Activated T-cell treated with anti-CD3 and anti-CD28 coated beads, Interleukin-2, amount 50 U/mL, for 72 hours (primary cell): ENCODE results near the gene NANOS2. TPM values are rescaled to one million over a fixed set of nuclear protein-coding genes. Genes with fewer than 3 reads are reported as not detected.

ENCODE experiments used
- ATAC-seq, 2 donors: fragments of 150-1000 bp; cut with Tn5 transposase; replicated peaks in 1 of 2; 2 replicates each; pipeline ENCODE4 v1.10.0; 2021; ENCODE audit warnings: moderate library complexity in 2 of 2, mild to moderate bottlenecking in 1 of 2
- DNase-seq, 2 donors: peaks; one replicate each; pipeline ENCODE4 v3.0.0; 2021 to 2022; ENCODE audit warnings: mixed read lengths in 1 of 2
- H3K27ac Mint-ChIP-seq: one replicate; pipeline ENCODE4 v1.8.0; 2022; ENCODE audit warnings: mild to moderate bottlenecking, moderate library complexity, mixed read lengths
- H3K27me3 Mint-ChIP-seq: one replicate; pipeline ENCODE4 v1.8.0; 2022; ENCODE audit warnings: low read depth, mixed read lengths
- H3K36me3 Mint-ChIP-seq, 2 donors: one replicate each; pipeline ENCODE4 v1.8.0; 2022; ENCODE audit warnings: mixed read lengths in 2 of 2, mild to moderate bottlenecking in 1 of 2; ENCODE audit not compliant: insufficient read depth in 2 of 2
- H3K4me1 Mint-ChIP-seq: one replicate; pipeline ENCODE4 v1.8.0; 2022; ENCODE audit warnings: low read depth, mixed read lengths
- H3K4me3 Mint-ChIP-seq, 2 donors: one replicate each; pipeline ENCODE4 v1.8.0; 2022; ENCODE audit warnings: mild to moderate bottlenecking in 2 of 2, mixed read lengths in 2 of 2, moderate library complexity in 2 of 2
- H3K9me3 Mint-ChIP-seq, 2 donors: one replicate each; pipeline ENCODE4 v1.8.0; 2022; ENCODE audit warnings: mixed read lengths in 2 of 2
- total RNA-seq, 2 donors: library from RNA; stranded (reverse); gene quantifications; one replicate each; pipeline ENCODE4 v1.2.3, GENCODE V29; 2022

NANOS2 gene
- total RNA-seq: not detected

- ATAC-seq (no peak), DNase-seq (peak; percentile 13 to 15)
- Mint-ChIP-seq H3K36me3 (no peaks in the 10 kb centered on the region), H3K27me3 (peaks cover 33% of the 10 kb centered on the region), H3K9me3 (no peaks in the 10 kb centered on the region), H3K4me3 (no peak within 1 kb of the TSS), H3K4me1 (no peaks in the 10 kb centered on the region), H3K27ac (no peak within 1 kb of the TSS)
Measured at GRCh38 chr19:45913874-45914830, at the start of gene NANOS2. Gene NANOS2 (minus strand): TSS chr19:45914778. CDS start chr19:45914693, 85 bp downstream.

- H3K27ac Mint-ChIP-seq: no peak overlapping the region
- H3K4me1 Mint-ChIP-seq: peaks cover 6% of the 10 kb centered on the region
- H3K4me3 Mint-ChIP-seq: no peak overlapping the region
- DNase-seq (no peak), ATAC-seq (no peak)
- H3K27me3 Mint-ChIP-seq: peaks cover 58% of the 10 kb centered on the region
- no peaks in the 10 kb centered on the region for H3K36me3 Mint-ChIP-seq
- no peaks in the 10 kb centered on the region for H3K9me3 Mint-ChIP-seq
Measured at GRCh38 chr19:45962021-45962420, 47.4 kb upstream of the NANOS2 start.

- no peak for DNase-seq
- Mint-ChIP-seq H3K4me3 (no peak overlapping the region), H3K36me3 (no peaks in the 10 kb centered on the region), H3K4me1 (peaks cover 6% of the 10 kb centered on the region), H3K9me3 (no peaks in the 10 kb centered on the region), H3K27me3 (peaks cover 51% of the 10 kb centered on the region), H3K27ac (no peak overlapping the region)
- no peak for ATAC-seq
Measured at GRCh38 chr19:45960595-45961235, 46.1 kb upstream of the NANOS2 start.

- Mint-ChIP-seq H3K36me3 (no peaks in the 10 kb centered on the region), H3K9me3 (no peaks in the 10 kb centered on the region), H3K4me3 (no peak overlapping the region), H3K4me1 (peaks cover 6% of the 10 kb centered on the region), H3K27ac (no peak overlapping the region), H3K27me3 (peaks cover 54% of the 10 kb centered on the region)
- no peak for DNase-seq
- ATAC-seq: no peak
Measured at GRCh38 chr19:45959517-45960025, 45.0 kb upstream of the NANOS2 start.

GRCh38 chr19:45958769-45959516, 44.4 kb upstream of the NANOS2 start:
- Mint-ChIP-seq H3K4me1 (peaks cover 6% of the 10 kb centered on the region), H3K4me3 (no peak overlapping the region), H3K27ac (no peak overlapping the region), H3K36me3 (no peaks in the 10 kb centered on the region), H3K9me3 (no peaks in the 10 kb centered on the region), H3K27me3 (peaks cover 54% of the 10 kb centered on the region)
- no peak for DNase-seq
- no peak for ATAC-seq

GRCh38 chr19:45958320-45958719, 43.7 kb upstream of the NANOS2 start:
- ATAC-seq (no peak), DNase-seq (no peak)
- no peaks in the 10 kb centered on the region for H3K9me3 Mint-ChIP-seq
- H3K27me3 Mint-ChIP-seq: peaks cover 54% of the 10 kb centered on the region
- no peak overlapping the region for H3K4me3 Mint-ChIP-seq
- peaks cover 0 to under 1% of the 10 kb centered on the region in 2 donors for H3K36me3 Mint-ChIP-seq
- H3K27ac Mint-ChIP-seq: no peak overlapping the region
- H3K4me1 Mint-ChIP-seq: peaks cover 8% of the 10 kb centered on the region

- no peak for ATAC-seq
- Mint-ChIP-seq H3K4me3 (no peak overlapping the region), H3K27me3 (peaks cover 40% of the 10 kb centered on the region), H3K4me1 (peaks cover 17% of the 10 kb centered on the region), H3K36me3 (peaks cover 0 to 3% of the 10 kb centered on the region in 2 donors), H3K27ac (no peak overlapping the region), H3K9me3 (peaks cover 2% of the 10 kb centered on the region in 2 donors)
- no peak for DNase-seq
Measured at GRCh38 chr19:45955905-45956608, 41.5 kb upstream of the NANOS2 start.

GRCh38 chr19:45954156-45954555, 39.6 kb upstream of the NANOS2 start:
- Mint-ChIP-seq H3K27me3 (peaks cover 24% of the 10 kb centered on the region), H3K4me3 (no peak overlapping the region), H3K27ac (no peak overlapping the region), H3K36me3 (peaks cover 0 to 3% of the 10 kb centered on the region in 2 donors), H3K4me1 (peaks cover 11% of the 10 kb centered on the region), H3K9me3 (peaks cover 2% of the 10 kb centered on the region in 2 donors)
- DNase-seq (no peak), ATAC-seq (no peak)

- Mint-ChIP-seq H3K4me3 (peak overlapping the region in 1 of 2 donors; percentile 79), H3K4me1 (peaks cover 11% of the 10 kb centered on the region)
Measured at GRCh38 chr19:45953676-45954075, 39.1 kb upstream of the NANOS2 start.

GRCh38 chr19:45952686-45953505, 38.3 kb upstream of the NANOS2 start:
- peaks cover 2% of the 10 kb centered on the region in 2 donors for H3K9me3 Mint-ChIP-seq
- H3K27me3 Mint-ChIP-seq: peaks cover 12% of the 10 kb centered on the region
- peak overlapping the region; percentile 79 to 81 for H3K4me3 Mint-ChIP-seq
- peak; percentile 50 to 68 for ATAC-seq
- H3K27ac Mint-ChIP-seq: no peak overlapping the region
- H3K4me1 Mint-ChIP-seq: peaks cover 11% of the 10 kb centered on the region
- peaks cover 0 to 3% of the 10 kb centered on the region in 2 donors for H3K36me3 Mint-ChIP-seq
- peak; percentile 43 to 48 for DNase-seq

More at GRCh38 chr19:45953676-45954075, 39.1 kb upstream of the NANOS2 start:
- H3K27ac Mint-ChIP-seq: no peak overlapping the region
- DNase-seq (no peak), ATAC-seq (no peak)
- peaks cover 0 to 3% of the 10 kb centered on the region in 2 donors for H3K36me3 Mint-ChIP-seq
- peaks cover 20% of the 10 kb centered on the region for H3K27me3 Mint-ChIP-seq
- peaks cover 2% of the 10 kb centered on the region in 2 donors for H3K9me3 Mint-ChIP-seq

- H3K4me1 Mint-ChIP-seq: peaks cover 11% of the 10 kb centered on the region
- peak in 1 of 2 donors; percentile 11 for ATAC-seq
- no peak overlapping the region for H3K27ac Mint-ChIP-seq
- H3K36me3 Mint-ChIP-seq: peaks cover 0 to 3% of the 10 kb centered on the region in 2 donors
- no peak for DNase-seq
- peak overlapping the region; percentile 79 to 81 for H3K4me3 Mint-ChIP-seq
- H3K27me3 Mint-ChIP-seq: peaks cover 11% of the 10 kb centered on the region
- peaks cover 2% of the 10 kb centered on the region in 2 donors for H3K9me3 Mint-ChIP-seq
Measured at GRCh38 chr19:45952341-45952685, 37.7 kb upstream of the NANOS2 start.
